Measurements from ENCODE around the gene HIP1.
"Not testable (repeated sequence)": the region's sequence is repeated elsewhere in the genome, so short reads cannot be mapped to it uniquely, and the experiment has no call there.

HIP1 gene

DNA sequence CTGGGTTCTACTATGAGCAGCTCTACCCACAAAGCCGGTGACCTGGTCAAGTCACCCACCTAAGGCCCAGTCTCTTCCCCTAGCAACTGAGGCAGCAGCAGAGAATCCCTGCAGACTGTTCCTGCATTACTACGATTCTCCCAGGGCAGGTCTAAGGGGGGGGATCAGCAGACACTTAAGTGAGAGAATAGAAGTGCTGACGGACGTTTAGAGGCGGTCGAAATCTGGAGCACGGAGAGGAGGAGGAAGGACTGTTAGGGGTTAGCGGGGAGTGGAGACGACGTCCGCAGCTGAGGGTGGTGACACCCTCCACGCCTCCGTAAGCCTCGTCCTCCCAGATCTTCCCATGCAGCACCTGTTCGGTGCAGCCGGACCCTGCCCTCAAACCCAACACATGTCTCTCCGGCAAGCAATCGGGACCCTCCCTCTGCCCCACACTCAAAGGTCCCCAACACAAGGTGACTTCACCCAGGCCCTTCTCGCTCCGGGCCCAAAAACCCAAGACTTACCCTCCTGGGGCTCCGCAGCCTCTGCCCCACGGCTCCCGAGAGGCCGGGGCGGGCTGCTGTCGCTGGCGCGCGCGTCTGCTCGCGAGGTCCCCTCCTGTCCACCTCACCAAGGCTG, 253.3 kb downstream of the HIP1 start:
- not testable (repeated sequence) for DNase-seq
